Activated B cell treated with CpG ODN at 0.5 μM for 24 hours (primary cell): Measurements from ENCODE around the gene MYOF. TPM values are rescaled to one million over a fixed set of nuclear protein-coding genes. Genes with fewer than 3 reads are reported as not detected.

ENCODE experiments used
- ATAC-seq: fragments of 200-7000 bp; cut with Tn5 transposase; one replicate; pipeline ENCODE4 v1.10.0; 2021; ENCODE audit warnings: low read depth, mild to moderate bottlenecking, moderate library complexity
- CTCF ChIA-PET: fragments of 350-600 bp; sonication (Branson Sonifier 250); formaldehyde crosslinking; loops from one replicate; lab custom pipeline; 2021; ENCODE audit warnings: antibody characterized with exemption; lab: Charles Lee
- POLR2A ChIA-PET: fragments of 350-600 bp; sonication (Branson Sonifier 250); formaldehyde crosslinking; loops from one replicate; lab custom pipeline; 2021; ENCODE audit warnings: antibody characterized with exemption; lab: Charles Lee
- DNase-seq: peaks from one replicate; pipeline ENCODE4 v3.0.0; 2022
- H3K27ac Mint-ChIP-seq: one replicate; pipeline ENCODE4 v1.8.0; 2020; ENCODE audit warnings: mixed read lengths
- H3K27me3 Mint-ChIP-seq: one replicate; pipeline ENCODE4 v1.8.0; 2021; ENCODE audit warnings: mixed read lengths
- H3K36me3 Mint-ChIP-seq: one replicate; pipeline ENCODE4 v1.8.0; 2021; ENCODE audit warnings: low read depth, mixed read lengths
- H3K4me1 Mint-ChIP-seq: one replicate; pipeline ENCODE4 v1.8.0; 2021; ENCODE audit warnings: mixed read lengths
- H3K4me3 Mint-ChIP-seq: one replicate; pipeline ENCODE4 v1.8.0; 2020; ENCODE audit warnings: mild to moderate bottlenecking, mixed read lengths
- H3K9me3 Mint-ChIP-seq: one replicate; pipeline ENCODE4 v1.8.0; 2020; ENCODE audit warnings: mixed read lengths
- intact Hi-C: fragments of 100-400 bp; cut with micrococcal nuclease; formaldehyde crosslinking; loops from one replicate; pipeline ENCODE4 v1.15.1; 2024
- total RNA-seq: library from RNA; stranded (reverse); gene quantifications from 2 replicates; pipeline ENCODE4 v1.2.3, GENCODE V29; 2022
- TF ChIP-seq, protein P1 (sequence below): fragments of 200-600 bp; IDR thresholded peaks from one replicate; pipeline ENCODE4 v1.8.0; 2022; ENCODE audit warnings: antibody characterized with exemption, mild to moderate bottlenecking

Gene MYOF
- total RNA-seq, 1 donor from 2014 or later, result 0.09 TPM

- ChIA-PET POLR2A (interaction anchor here (0.6 to 1.2 kb wide), 5 partner anchors 8 to 908 kb away, joined by 3 to 5 read pairs (median 4); no protein-coding TSS in a partner anchor), CTCF (interaction anchor here (1.6 to 2.0 kb wide), 2 partner anchors 13 to 119 kb away, joined by 9 to 11 read pairs; partner anchors contain the start of gene MYOF)
- Mint-ChIP-seq H3K27ac (peak overlapping the region; percentile 74), H3K36me3 (no peaks in the 10 kb centered on the region), H3K27me3 (peaks cover under 1% of the 10 kb centered on the region), H3K4me1 (peaks cover 16% of the 10 kb centered on the region), H3K4me3 (peak overlapping the region; percentile 92), H3K9me3 (no peaks in the 10 kb centered on the region)
- no peak for DNase-seq
- ATAC-seq, result peak; percentile 10
- TF ChIP-seq, protein P1, sequence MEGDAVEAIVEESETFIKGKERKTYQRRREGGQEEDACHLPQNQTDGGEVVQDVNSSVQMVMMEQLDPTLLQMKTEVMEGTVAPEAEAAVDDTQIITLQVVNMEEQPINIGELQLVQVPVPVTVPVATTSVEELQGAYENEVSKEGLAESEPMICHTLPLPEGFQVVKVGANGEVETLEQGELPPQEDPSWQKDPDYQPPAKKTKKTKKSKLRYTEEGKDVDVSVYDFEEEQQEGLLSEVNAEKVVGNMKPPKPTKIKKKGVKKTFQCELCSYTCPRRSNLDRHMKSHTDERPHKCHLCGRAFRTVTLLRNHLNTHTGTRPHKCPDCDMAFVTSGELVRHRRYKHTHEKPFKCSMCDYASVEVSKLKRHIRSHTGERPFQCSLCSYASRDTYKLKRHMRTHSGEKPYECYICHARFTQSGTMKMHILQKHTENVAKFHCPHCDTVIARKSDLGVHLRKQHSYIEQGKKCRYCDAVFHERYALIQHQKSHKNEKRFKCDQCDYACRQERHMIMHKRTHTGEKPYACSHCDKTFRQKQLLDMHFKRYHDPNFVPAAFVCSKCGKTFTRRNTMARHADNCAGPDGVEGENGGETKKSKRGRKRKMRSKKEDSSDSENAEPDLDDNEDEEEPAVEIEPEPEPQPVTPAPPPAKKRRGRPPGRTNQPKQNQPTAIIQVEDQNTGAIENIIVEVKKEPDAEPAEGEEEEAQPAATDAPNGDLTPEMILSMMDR, result no peak
- intact Hi-C loops, result loop anchor here (1.0 to 10.0 kb wide), 5 partner anchors 13 to 1049 kb away; partner anchors contain the start of genes FRA10AC1, HELLS and MYOF
Measured at GRCh38 chr10:93495654-93496321, 13.7 kb upstream of the MYOF start.

- peaks cover 5% of the 10 kb centered on the region for H3K27me3 Mint-ChIP-seq
- peaks cover 16% of the 10 kb centered on the region for H3K4me1 Mint-ChIP-seq
- intact Hi-C loops, result loop anchor here (10.0 kb wide), 2 partner anchors 740 to 1050 kb away; partner anchors contain the start of gene HELLS
- ChIA-PET CTCF (no interaction called here), POLR2A (no interaction called here)
- no peak for DNase-seq
- TF ChIP-seq, protein P1, result no peak
- H3K9me3 Mint-ChIP-seq, result no peaks in the 10 kb centered on the region
- H3K4me3 Mint-ChIP-seq, result no peak overlapping the region
- ATAC-seq, result no peak
- no peaks in the 10 kb centered on the region for H3K36me3 Mint-ChIP-seq
- H3K27ac Mint-ChIP-seq, result no peak overlapping the region
Measured at GRCh38 chr10:93494494-93494893, 12.4 kb upstream of the MYOF start.

- no peak overlapping the region for H3K4me3 Mint-ChIP-seq
- no peaks in the 10 kb centered on the region for H3K9me3 Mint-ChIP-seq
- ChIA-PET POLR2A (no interaction called here), CTCF (no interaction called here)
- TF ChIP-seq, protein P1, result no peak
- no peak overlapping the region for H3K27ac Mint-ChIP-seq
- H3K27me3 Mint-ChIP-seq, result peaks cover 15% of the 10 kb centered on the region
- intact Hi-C loops, result loop anchor here (10.0 kb wide), 2 partner anchors 738 to 1052 kb away; partner anchors contain the start of gene HELLS
- no peaks in the 10 kb centered on the region for H3K36me3 Mint-ChIP-seq
- ATAC-seq (no peak), DNase-seq (no peak)
- peaks cover 14% of the 10 kb centered on the region for H3K4me1 Mint-ChIP-seq
Measured at GRCh38 chr10:93493162-93493561, 11.0 kb upstream of the MYOF start.

DNA sequence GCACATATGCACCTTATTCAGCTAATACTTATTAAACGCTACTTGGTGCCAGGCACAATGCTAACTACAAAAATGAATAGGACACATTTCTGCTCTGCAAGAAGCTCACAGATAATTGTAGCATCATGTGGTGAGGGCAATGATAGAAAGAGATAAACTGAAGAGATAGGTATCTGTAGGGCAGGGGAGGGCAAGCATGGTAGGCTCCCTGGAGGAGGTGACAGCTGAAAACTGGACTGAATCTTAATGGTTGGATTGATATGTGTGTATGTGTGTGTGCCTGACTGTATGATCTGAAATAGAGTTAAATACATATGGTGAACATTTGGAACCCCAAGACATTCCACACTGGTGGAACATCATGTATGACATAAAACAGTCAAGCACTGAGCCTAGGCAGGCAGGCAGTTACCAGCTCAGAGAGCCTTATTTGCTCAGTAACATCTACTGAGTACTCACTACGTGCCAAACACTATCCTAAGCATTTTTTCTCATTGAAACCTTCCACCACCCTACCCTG, 9.5 kb upstream of the MYOF start:
- H3K27ac Mint-ChIP-seq, result no peak overlapping the region
- TF ChIP-seq, protein P1, result no peak
- DNase-seq, result no peak
- ChIA-PET POLR2A (no interaction called here), CTCF (interaction anchor here (1.1 kb wide), 1 partner anchor 116 kb away, joined by 5 read pairs; no protein-coding TSS in a partner anchor)
- H3K4me3 Mint-ChIP-seq, result no peak overlapping the region
- intact Hi-C loops, result loop anchor here (10.0 kb wide), 2 partner anchors 737 to 1053 kb away; partner anchors contain the start of gene HELLS
- no peaks in the 10 kb centered on the region for H3K36me3 Mint-ChIP-seq
- no peaks in the 10 kb centered on the region for H3K9me3 Mint-ChIP-seq
- peaks cover 18% of the 10 kb centered on the region for H3K27me3 Mint-ChIP-seq
- H3K4me1 Mint-ChIP-seq, result peaks cover 4% of the 10 kb centered on the region
- ATAC-seq, result no peak

GRCh38 chr10:93488956-93489528, 6.9 kb upstream of the MYOF start:
- Mint-ChIP-seq H3K27me3 (peaks cover 23% of the 10 kb centered on the region), H3K4me1 (no peaks in the 10 kb centered on the region), H3K36me3 (no peaks in the 10 kb centered on the region), H3K27ac (no peak overlapping the region), H3K4me3 (no peak overlapping the region), H3K9me3 (no peaks in the 10 kb centered on the region)
- CTCF ChIA-PET, result interaction anchor here (1.3 to 5.6 kb wide), 2 partner anchors 9 to 113 kb away, joined by 3 to 26 read pairs; no protein-coding TSS in a partner anchor
- intact Hi-C loops, result loop anchor here (10.0 kb wide), 1 partner anchor 204 kb away; no protein-coding TSS in a partner anchor
- DNase-seq, result no peak
- POLR2A ChIA-PET, result no interaction called here
- TF ChIP-seq, protein P1, result no peak
- ATAC-seq, result no peak
